HCT116 (cell line): Measurements from ENCODE around the gene BAHD1. TPM values are rescaled to one million over a fixed set of nuclear protein-coding genes. Genes with fewer than 3 reads are reported as not detected.

Experiments
- ATAC-seq: fragments of 200-7000 bp; cut with Tn5 transposase; 2 replicates; pipeline ENCODE4 v1.9.1; 2020; ENCODE audit warnings: mild to moderate bottlenecking, moderate library complexity
- BruUV-seq: library from RNA; stranded (reverse); fragments of 400-500 nt; replicated peaks from 2 replicates; lab custom pipeline; 2021; lab: Mats Ljungman, UMichigan
- CTCF ChIA-PET: fragments of 300-600 bp; sonication (Branson Sonifier 250); formaldehyde crosslinking; loops from one replicate; lab custom pipeline; 2021; ENCODE audit warnings: antibody characterized with exemption; lab: Charles Lee
- POLR2A ChIA-PET: fragments of 300-600, 350-600 bp; sonication (Branson Sonifier 250); formaldehyde crosslinking; loops from one replicate; lab custom pipeline; 2021; ENCODE audit warnings: antibody characterized with exemption; lab: Charles Lee
- RAD21 ChIA-PET, 2 experiments: fragments of 300-600 bp; sonication (Branson Sonifier 250); formaldehyde crosslinking; loops; one replicate each; lab custom pipeline; 2023; ENCODE audit warnings: low total read pairs in 2 of 2; ENCODE audit not compliant: uncharacterized antibody in 2 of 2, unreplicated experiment in 2 of 2, low non-redundant PET in 1 of 2; lab: Charles Lee
- DNase-seq: peaks from one replicate; pipeline ENCODE4 v3.0.0-alpha.2; 2010; ENCODE audit warnings: low read depth, low spot score
- H2AFZ ChIP-seq: fragments of 200-600 bp; shearing (Covaris generic), sonication (generic); 2 replicates; pipeline ENCODE4 v1.6.1; 2017; ENCODE audit warnings: low read depth, mixed run types, mixed read lengths, antibody characterized with exemption, low read length; ENCODE audit not compliant: poor library complexity, severe bottlenecking
- H3K27ac ChIP-seq: 2 replicates; pipeline ENCODE4 v1.5.1; 2012; ENCODE audit warnings: low read depth, low read length
- H3K27me3 ChIP-seq: fragments of 200-600 bp; sonication (generic); 2 replicates; pipeline ENCODE4 v1.6.1; 2016; ENCODE audit warnings: mixed run types, low read length, mixed read lengths; ENCODE audit not compliant: insufficient read depth
- H3K36me3 ChIP-seq, 2 experiments: fragments of 200-500 bp in 1 of 2; fragments of 200-600 bp in 1 of 2; sonication (Bioruptor generic) in 1 of 2; sonication (generic) in 1 of 2; 2 replicates each; pipeline versions ENCODE4 v1.5.1 to v1.6.1; 2014 to 2016; ENCODE audit warnings: low read length in 2 of 2, inconsistent platforms in 1 of 2, mixed read lengths in 1 of 2, mixed run types in 1 of 2; ENCODE audit not compliant: insufficient read depth in 2 of 2, control insufficient read depth in 1 of 2
- H3K4me1 ChIP-seq, 2 experiments: fragments of 200-600 bp in 1 of 2; sonication (generic) in 1 of 2; 2 replicates each; pipeline versions ENCODE4 v1.5.1 to v1.6.1; 2012 to 2017; ENCODE audit warnings: low read length in 2 of 2, inconsistent platforms in 1 of 2, mild to moderate bottlenecking in 1 of 2, mixed read lengths in 1 of 2, mixed run types in 1 of 2, moderate library complexity in 1 of 2; ENCODE audit not compliant: insufficient read depth in 2 of 2, control insufficient read depth in 1 of 2
- H3K4me2 ChIP-seq: fragments of 200-600 bp; sonication (generic); 2 replicates; pipeline ENCODE4 v1.6.1; 2017; ENCODE audit warnings: mixed run types, low read length, mixed read lengths
- H3K4me3 ChIP-seq, 2 experiments: fragments of 200-600 bp in 1 of 2; sonication (generic) in 1 of 2; replicated peaks in 1 of 2; 2 replicates each; pipeline ENCODE4 v1.5.1; 2011 to 2016; ENCODE audit warnings: low read length in 2 of 2, control low read depth in 1 of 2, low read depth in 1 of 2, mild to moderate bottlenecking in 1 of 2, mixed read lengths in 1 of 2, mixed run types in 1 of 2
- H3K79me2 ChIP-seq: fragments of 200-600 bp; sonication (generic); 2 replicates; pipeline ENCODE4 v1.6.1; 2017; ENCODE audit warnings: mild to moderate bottlenecking, mixed run types, low read length, moderate library complexity, mixed read lengths; ENCODE audit not compliant: insufficient read depth
- H3K9ac ChIP-seq: fragments of 200-600 bp; sonication (generic); 2 replicates; pipeline ENCODE4 v1.6.1; 2016; ENCODE audit warnings: low read length, mixed read lengths
- H3K9me2 ChIP-seq: fragments of 200-600 bp; sonication (generic), shearing (Covaris generic); 2 replicates; pipeline ENCODE4 v1.6.1; 2017; ENCODE audit warnings: mixed run types, mild to moderate bottlenecking, moderate library complexity; ENCODE audit not compliant: insufficient read depth
- H3K9me3 ChIP-seq, 2 experiments: fragments of 200-500 bp in 1 of 2; fragments of 200-600 bp in 1 of 2; sonication (Bioruptor generic) in 1 of 2; sonication (generic) in 1 of 2; 2 replicates each; pipeline ENCODE4 v1.6.1; 2014 to 2017; ENCODE audit warnings: low read length in 2 of 2, mixed read lengths in 2 of 2, inconsistent platforms in 1 of 2, low read depth in 1 of 2, mild to moderate bottlenecking in 1 of 2, mixed run types in 1 of 2, moderate library complexity in 1 of 2; ENCODE audit not compliant: control insufficient read depth in 1 of 2, insufficient read depth in 1 of 2
- H4K20me1 ChIP-seq: fragments of 200-600 bp; sonication (generic), shearing (Covaris generic); 2 replicates; pipeline ENCODE4 v1.6.1; 2017; ENCODE audit warnings: mixed run types, mild to moderate bottlenecking, moderate library complexity; ENCODE audit not compliant: insufficient read depth
- CBX3 ChIP-seq: IDR thresholded peaks from 2 replicates; pipeline ENCODE4 v1.6.1; 2012; ENCODE audit warnings: low read depth
- CEBPB ChIP-seq: IDR thresholded peaks from 2 replicates; pipeline ENCODE4 v1.6.1; 2012; ENCODE audit warnings: low read depth
- ELF1 ChIP-seq: IDR thresholded peaks from 2 replicates; pipeline ENCODE4 v1.6.1; 2012; ENCODE audit warnings: low read depth, borderline replicate concordance
- EZH2phosphoT487 ChIP-seq: fragments of 200-600 bp; IDR thresholded peaks from 2 replicates; pipeline ENCODE4 v1.6.1; 2018; ENCODE audit warnings: antibody characterized with exemption, borderline replicate concordance
- FOSL1 ChIP-seq: IDR thresholded peaks from 2 replicates; pipeline ENCODE4 v1.6.1; 2012; ENCODE audit warnings: low read depth
- JUND ChIP-seq: IDR thresholded peaks from 2 replicates; pipeline ENCODE4 v1.6.1; 2012
- POLR2A ChIP-seq: IDR thresholded peaks from 2 replicates; pipeline ENCODE4 v1.7.0; 2011; ENCODE audit warnings: borderline replicate concordance; ENCODE audit not compliant: insufficient read depth, insufficient read length; ENCODE audit errors: extremely low read depth
- POLR2AphosphoS5 ChIP-seq: IDR thresholded peaks from 2 replicates; pipeline ENCODE4 v1.6.1; 2011; ENCODE audit warnings: mild to moderate bottlenecking, low read depth, low read length, moderate library complexity
- RAD21 ChIP-seq: IDR thresholded peaks from 2 replicates; pipeline ENCODE4 v1.6.1; 2012; ENCODE audit warnings: low read depth, mild to moderate bottlenecking
- SIN3A ChIP-seq: IDR thresholded peaks from 2 replicates; pipeline ENCODE4 v1.6.1; 2012; ENCODE audit warnings: low read depth
- SP1 ChIP-seq: IDR thresholded peaks from 2 replicates; pipeline ENCODE4 v1.6.1; 2012; ENCODE audit warnings: low read depth
- TCF7L2 ChIP-seq: IDR thresholded peaks from 2 replicates; pipeline ENCODE4 v1.7.0; 2011; ENCODE audit warnings: borderline replicate concordance, inconsistent platforms; ENCODE audit not compliant: insufficient read depth, insufficient read length; ENCODE audit errors: extremely low read depth
- YY1 ChIP-seq: IDR thresholded peaks from 2 replicates; pipeline ENCODE4 v1.6.1; 2011; ENCODE audit warnings: low read length, low read depth, moderate library complexity, mild to moderate bottlenecking; ENCODE audit not compliant: insufficient replicate concordance; ENCODE audit errors: extremely low read depth
- ZFX ChIP-seq: fragments of 450-650 bp; IDR thresholded peaks from 2 replicates; pipeline ENCODE4 v1.6.1; 2017
- ZNF274 ChIP-seq: fragments of 200-500 bp; sonication (Bioruptor generic); IDR thresholded peaks from 2 replicates; pipeline ENCODE4 v1.6.1; 2014; ENCODE audit warnings: mild to moderate bottlenecking, low read depth, low read length, inconsistent platforms
- intact Hi-C: fragments of 100-400 bp; cut with micrococcal nuclease; formaldehyde crosslinking; loops from 2 replicates; pipeline ENCODE4 v1.10.0; 2022
- total RNA-seq: library from RNA; stranded (reverse); gene quantifications from one replicate; pipeline ENCODE4 v1.2.1, GENCODE V29; 2021; ENCODE audit not compliant: unreplicated experiment
- TF ChIP-seq, protein P1 (sequence below): IDR thresholded peaks from 2 replicates; pipeline ENCODE4 v1.6.1; 2011; ENCODE audit warnings: mild to moderate bottlenecking, low read length, moderate library complexity; ENCODE audit not compliant: insufficient replicate concordance; ENCODE audit errors: extremely low read depth
- TF ChIP-seq, protein P2 (sequence below): IDR thresholded peaks from 2 replicates; pipeline ENCODE4 v1.6.1; 2012
- TF ChIP-seq, protein P3 (sequence below): IDR thresholded peaks from 2 replicates; pipeline ENCODE4 v1.6.1; 2012
- TF ChIP-seq, protein P4 (sequence below), 3 experiments: fragments of 200-600 bp in 1 of 3; sonication (generic) in 1 of 3; IDR thresholded peaks in 2 of 3; conservative IDR thresholded peaks in 1 of 3; 2 replicates each; pipeline ENCODE4 v1.5.1; 2012 to 2017; ENCODE audit warnings: low read depth in 2 of 3, low read length in 2 of 3, antibody characterized with exemption in 1 of 3, borderline replicate concordance in 1 of 3, control low read depth in 1 of 3, mild to moderate bottlenecking in 1 of 3, mixed read lengths in 1 of 3, mixed run types in 1 of 3, moderate library complexity in 1 of 3; ENCODE audit not compliant: insufficient read depth in 1 of 3

Gene BAHD1
- total RNA-seq, 1 experiment from 2014 or later, result 25.0 TPM

DNA sequence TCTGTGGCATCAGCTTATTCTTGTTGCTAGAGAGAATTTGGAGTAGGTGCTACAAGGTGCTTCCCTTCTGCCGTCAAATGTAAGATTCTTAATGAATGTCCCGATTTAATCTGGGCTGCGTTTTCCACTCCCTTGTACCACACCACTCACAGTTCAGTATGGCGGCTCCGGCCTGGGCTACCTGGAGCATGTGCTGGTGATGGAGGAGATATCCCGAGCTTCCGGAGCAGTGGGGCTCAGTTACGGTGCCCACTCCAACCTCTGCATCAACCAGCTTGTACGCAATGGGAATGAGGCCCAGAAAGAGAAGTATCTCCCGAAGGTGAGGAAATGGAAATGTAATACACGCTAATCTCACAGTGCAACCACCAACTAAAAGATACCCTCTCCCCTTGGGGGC is 30.3 kb upstream of the BAHD1 start (continued):
- TF ChIP-seq YY1, result no peak

DNA sequence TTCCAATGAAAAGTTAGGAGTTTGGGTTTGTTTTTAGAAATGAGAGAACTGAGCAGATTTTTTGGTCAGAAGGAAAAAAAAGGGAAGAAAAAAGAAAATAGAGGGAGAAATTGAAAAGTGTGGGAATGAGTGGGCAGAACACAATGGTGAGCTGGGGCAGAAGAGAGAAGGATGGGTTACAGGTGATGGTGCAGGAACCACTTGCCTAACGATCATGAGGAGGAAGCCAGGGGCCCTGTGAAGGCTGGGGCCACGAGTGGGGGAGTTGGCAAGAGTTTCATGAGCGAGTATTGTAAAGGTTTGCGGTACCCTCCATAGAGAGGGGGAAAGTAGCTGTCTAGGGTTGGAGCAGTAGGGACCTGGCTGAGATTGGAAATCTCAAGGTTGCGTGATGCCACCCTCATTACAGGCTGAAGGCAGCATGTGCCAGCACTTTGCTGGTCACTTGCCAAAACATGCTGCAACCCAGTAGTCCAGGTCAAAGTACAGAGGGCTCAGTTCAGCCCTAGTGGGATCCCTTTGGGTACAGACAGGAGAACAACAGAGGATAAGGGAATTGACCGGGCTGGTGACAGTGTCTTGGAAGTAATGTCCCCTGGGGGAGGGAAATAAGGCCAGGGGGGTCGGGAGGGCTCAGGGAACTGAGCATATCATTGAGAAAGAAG is 28.5 kb upstream of the BAHD1 start:
- no peak overlapping the region for H3K9ac ChIP-seq
- no peaks in the 10 kb centered on the region for H4K20me1 ChIP-seq
- no peaks in the 10 kb centered on the region for H3K9me3 ChIP-seq
- H3K4me2 ChIP-seq, result no peak overlapping the region
- H3K27me3 ChIP-seq, result no peaks in the 10 kb centered on the region
- DNase-seq (no peak), ATAC-seq (no peak)
- H3K9me2 ChIP-seq, result no peaks in the 10 kb centered on the region
- ChIA-PET RAD21 (no interaction called here), CTCF (no interaction called here), POLR2A (no interaction called here)
- no peak overlapping the region for H3K27ac ChIP-seq
- no peak overlapping the region for H3K4me3 ChIP-seq
- intact Hi-C loops, result no loop called here
- H3K36me3 ChIP-seq, result peaks cover 48 to 56% of the 10 kb centered on the region in 2 experiments
- no peaks in the 10 kb centered on the region for H3K4me1 ChIP-seq
- no TSS peak for BruUV-seq
- H3K79me2 ChIP-seq, result peaks cover 13% of the 10 kb centered on the region; the same call in 1 of the 2 replicates
- H2AFZ ChIP-seq, result no peak overlapping the region
- TF ChIP-seq ZNF274 (no peak), POLR2AphosphoS5 (no peak), EZH2phosphoT487 (no peak), POLR2A (no peak), CEBPB (no peak), YY1 (no peak), SP1 (no peak), JUND (no peak), RAD21 (no peak), CBX3 (no peak), ELF1 (no peak), ZFX (no peak), SIN3A (no peak), FOSL1 (no peak), TCF7L2 (no peak)
- TF ChIP-seq, protein P1, sequence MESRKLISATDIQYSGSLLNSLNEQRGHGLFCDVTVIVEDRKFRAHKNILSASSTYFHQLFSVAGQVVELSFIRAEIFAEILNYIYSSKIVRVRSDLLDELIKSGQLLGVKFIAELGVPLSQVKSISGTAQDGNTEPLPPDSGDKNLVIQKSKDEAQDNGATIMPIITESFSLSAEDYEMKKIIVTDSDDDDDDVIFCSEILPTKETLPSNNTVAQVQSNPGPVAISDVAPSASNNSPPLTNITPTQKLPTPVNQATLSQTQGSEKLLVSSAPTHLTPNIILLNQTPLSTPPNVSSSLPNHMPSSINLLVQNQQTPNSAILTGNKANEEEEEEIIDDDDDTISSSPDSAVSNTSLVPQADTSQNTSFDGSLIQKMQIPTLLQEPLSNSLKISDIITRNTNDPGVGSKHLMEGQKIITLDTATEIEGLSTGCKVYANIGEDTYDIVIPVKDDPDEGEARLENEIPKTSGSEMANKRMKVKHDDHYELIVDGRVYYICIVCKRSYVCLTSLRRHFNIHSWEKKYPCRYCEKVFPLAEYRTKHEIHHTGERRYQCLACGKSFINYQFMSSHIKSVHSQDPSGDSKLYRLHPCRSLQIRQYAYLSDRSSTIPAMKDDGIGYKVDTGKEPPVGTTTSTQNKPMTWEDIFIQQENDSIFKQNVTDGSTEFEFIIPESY, result no peak
- TF ChIP-seq, protein P2, sequence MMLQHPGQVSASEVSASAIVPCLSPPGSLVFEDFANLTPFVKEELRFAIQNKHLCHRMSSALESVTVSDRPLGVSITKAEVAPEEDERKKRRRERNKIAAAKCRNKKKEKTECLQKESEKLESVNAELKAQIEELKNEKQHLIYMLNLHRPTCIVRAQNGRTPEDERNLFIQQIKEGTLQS, result no peak
- TF ChIP-seq, protein P3, sequence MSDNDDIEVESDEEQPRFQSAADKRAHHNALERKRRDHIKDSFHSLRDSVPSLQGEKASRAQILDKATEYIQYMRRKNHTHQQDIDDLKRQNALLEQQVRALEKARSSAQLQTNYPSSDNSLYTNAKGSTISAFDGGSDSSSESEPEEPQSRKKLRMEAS, result no peak
- TF ChIP-seq, protein P4, sequence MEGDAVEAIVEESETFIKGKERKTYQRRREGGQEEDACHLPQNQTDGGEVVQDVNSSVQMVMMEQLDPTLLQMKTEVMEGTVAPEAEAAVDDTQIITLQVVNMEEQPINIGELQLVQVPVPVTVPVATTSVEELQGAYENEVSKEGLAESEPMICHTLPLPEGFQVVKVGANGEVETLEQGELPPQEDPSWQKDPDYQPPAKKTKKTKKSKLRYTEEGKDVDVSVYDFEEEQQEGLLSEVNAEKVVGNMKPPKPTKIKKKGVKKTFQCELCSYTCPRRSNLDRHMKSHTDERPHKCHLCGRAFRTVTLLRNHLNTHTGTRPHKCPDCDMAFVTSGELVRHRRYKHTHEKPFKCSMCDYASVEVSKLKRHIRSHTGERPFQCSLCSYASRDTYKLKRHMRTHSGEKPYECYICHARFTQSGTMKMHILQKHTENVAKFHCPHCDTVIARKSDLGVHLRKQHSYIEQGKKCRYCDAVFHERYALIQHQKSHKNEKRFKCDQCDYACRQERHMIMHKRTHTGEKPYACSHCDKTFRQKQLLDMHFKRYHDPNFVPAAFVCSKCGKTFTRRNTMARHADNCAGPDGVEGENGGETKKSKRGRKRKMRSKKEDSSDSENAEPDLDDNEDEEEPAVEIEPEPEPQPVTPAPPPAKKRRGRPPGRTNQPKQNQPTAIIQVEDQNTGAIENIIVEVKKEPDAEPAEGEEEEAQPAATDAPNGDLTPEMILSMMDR (IDR thresholded peaks at IDR 0.05 in 2 of 3, conservative IDR thresholded peaks at IDR 0.05 in 1 of 3; ENCODE audit: borderline replicate concordance in 1 of 3, insufficient read depth in 1 of 3, low read depth in 2 of 3, low read length in 2 of 3), result no peak
